H1 (cell line): ENCODE measurements around the gene PREX1. TPM values are rescaled to one million over a fixed set of nuclear protein-coding genes. Genes with fewer than 3 reads are reported as not detected.

Experiments used
- JUN ChIP-seq: IDR thresholded peaks from 2 replicates; pipeline ENCODE4 v1.6.1; 2011; ENCODE audit warnings: low read depth, mild to moderate bottlenecking, improper control_type of control experiment, low read length
- MAFK ChIP-seq: IDR thresholded peaks from 2 replicates; pipeline ENCODE4 v1.6.1; 2012; ENCODE audit warnings: low read depth, mild to moderate bottlenecking, improper control_type of control experiment, low read length
- SP2 ChIP-seq: IDR thresholded peaks from 2 replicates; pipeline ENCODE4 v1.6.1; 2012; ENCODE audit warnings: mild to moderate bottlenecking, low read length, inconsistent platforms
- TCF12 ChIP-seq: IDR thresholded peaks from 2 replicates; pipeline ENCODE4 v1.6.1; 2011; ENCODE audit warnings: low read depth, mild to moderate bottlenecking, low read length
- polyA plus RNA-seq, 7 experiments: library from polyadenylated mRNA; depleted of rRNA in 3 of 7; stranded (reverse) in 5 of 7; unstranded in 2 of 7; fragments of >200 nt in 5 of 7; fragments of 200-250 nt in 2 of 7; gene quantifications; 1 replicate in 5 of 7; 2 replicates in 1 of 7; 4 replicates in 1 of 7; pipeline versions ENCODE4 v1.2.1 to v1.2.3, GENCODE V29; 2011 to 2013; ENCODE audit warnings: missing spikeins in 2 of 7, mixed read lengths in 2 of 7
- total RNA-seq: library from RNA; stranded (reverse); fragmentation: NEBNext Ultra II Directional; extraction: Animal tissue kit (Norgen Biotek cat#: 25700); gene quantifications from 2 replicates; pipeline ENCODE4 v1.2.1, GENCODE V29; 2021

Gene PREX1
- total and polyA plus RNA-seq, 2 of the 8 experiments (the other 6 are each of a cell fraction or from before 2014, with no cell fraction given) = 10.7 to 12.8 TPM

- TF ChIP-seq MAFK (no peak), JUN (no peak), TCF12 (no peak), SP2 (no peak)
- TF ChIP-seq, all 59 proteins: peak for 0
Observed at GRCh38 chr20:48861444-48861843, 33.6 kb upstream of the PREX1 start (continued).
